ENCODE data around the gene PTCD1. TPM values are rescaled to one million over a fixed set of nuclear protein-coding genes. Genes with fewer than 3 reads are reported as not detected.
A peak's percentile ranks its signal among the peaks of the same experiment; 100 is the strongest.

Gene PTCD1
- total RNA-seq, 1 donor, result 7.6 TPM

DNA sequence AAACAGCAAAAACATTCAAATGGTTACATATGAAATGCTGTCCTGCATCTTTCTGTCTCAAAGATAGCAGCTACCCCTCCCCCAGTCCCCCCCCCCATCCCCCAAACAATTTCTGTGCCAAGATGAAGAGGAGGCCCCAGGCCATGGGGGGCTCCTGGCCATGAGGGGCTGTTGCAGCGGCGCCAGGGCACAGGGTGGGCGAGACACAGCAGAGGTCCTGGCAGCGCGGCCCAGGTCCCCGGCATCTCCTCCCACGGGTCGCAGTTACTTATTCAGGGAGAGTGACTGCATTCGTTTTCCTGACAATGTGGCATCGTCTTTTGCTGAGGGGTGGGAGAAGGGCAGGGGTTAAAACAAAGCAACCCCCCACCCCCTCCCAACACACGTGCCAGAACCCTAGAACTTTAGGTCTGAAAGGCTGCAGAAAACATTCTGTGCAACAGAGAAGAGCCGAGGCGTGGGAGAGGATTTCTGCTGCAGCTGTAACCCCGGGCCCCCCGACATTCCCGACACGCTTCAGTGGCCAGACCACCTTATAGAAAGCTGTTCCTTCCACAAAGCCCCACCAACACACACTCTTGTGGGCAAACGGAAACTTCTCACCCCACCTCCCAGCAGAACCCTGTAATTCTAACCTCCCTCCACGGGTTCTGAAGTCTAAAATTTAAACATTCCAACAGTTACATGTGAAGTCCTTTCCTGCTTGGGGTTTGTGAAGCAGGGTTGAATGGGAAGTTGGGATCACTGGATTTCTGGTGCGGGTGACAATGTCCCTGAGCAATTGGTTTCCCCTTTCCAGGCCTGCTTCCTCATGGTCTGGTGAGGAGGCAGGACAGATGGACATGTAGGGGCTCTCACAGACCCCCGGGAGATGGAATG, 41.9 kb downstream of the PTCD1 start:
- Histone ChIP-seq H3K79me2 (ENCODE audit: insufficient read depth, low read length) (peaks cover 28% of the 10 kb centered on the region), H3K27ac (ENCODE audit: low read depth, low read length) (no peak overlapping the region), H3K27me3 (ENCODE audit: insufficient read depth, low read length) (no peaks in the 10 kb centered on the region), H3K4me3 (ENCODE audit: insufficient read depth, low read length) (no peak overlapping the region), H3K4me1 (ENCODE audit: insufficient read depth, low read length) (no peaks in the 10 kb centered on the region), H3K4me2 (ENCODE audit: insufficient read depth, low read length) (no peak overlapping the region), H3K36me3 (ENCODE audit: insufficient read depth, low read length) (peaks cover 80% of the 10 kb centered on the region), H4K20me1 (ENCODE audit: insufficient read depth, low read length) (peaks cover 27% of the 10 kb centered on the region), H2AFZ (ENCODE audit: low read length) (no peak overlapping the region), H3K9me3 (ENCODE audit: low read depth, low read length) (no peaks in the 10 kb centered on the region)
- DNase-seq (ENCODE audit: insufficient read length, low spot score, missing footprints), result peak; percentile 77
- TF ChIP-seq, protein P1, sequence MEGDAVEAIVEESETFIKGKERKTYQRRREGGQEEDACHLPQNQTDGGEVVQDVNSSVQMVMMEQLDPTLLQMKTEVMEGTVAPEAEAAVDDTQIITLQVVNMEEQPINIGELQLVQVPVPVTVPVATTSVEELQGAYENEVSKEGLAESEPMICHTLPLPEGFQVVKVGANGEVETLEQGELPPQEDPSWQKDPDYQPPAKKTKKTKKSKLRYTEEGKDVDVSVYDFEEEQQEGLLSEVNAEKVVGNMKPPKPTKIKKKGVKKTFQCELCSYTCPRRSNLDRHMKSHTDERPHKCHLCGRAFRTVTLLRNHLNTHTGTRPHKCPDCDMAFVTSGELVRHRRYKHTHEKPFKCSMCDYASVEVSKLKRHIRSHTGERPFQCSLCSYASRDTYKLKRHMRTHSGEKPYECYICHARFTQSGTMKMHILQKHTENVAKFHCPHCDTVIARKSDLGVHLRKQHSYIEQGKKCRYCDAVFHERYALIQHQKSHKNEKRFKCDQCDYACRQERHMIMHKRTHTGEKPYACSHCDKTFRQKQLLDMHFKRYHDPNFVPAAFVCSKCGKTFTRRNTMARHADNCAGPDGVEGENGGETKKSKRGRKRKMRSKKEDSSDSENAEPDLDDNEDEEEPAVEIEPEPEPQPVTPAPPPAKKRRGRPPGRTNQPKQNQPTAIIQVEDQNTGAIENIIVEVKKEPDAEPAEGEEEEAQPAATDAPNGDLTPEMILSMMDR (IDR thresholded peaks at IDR 0.05; ENCODE audit: extremely low read depth, low read depth, low read length), result no peak

DNA sequence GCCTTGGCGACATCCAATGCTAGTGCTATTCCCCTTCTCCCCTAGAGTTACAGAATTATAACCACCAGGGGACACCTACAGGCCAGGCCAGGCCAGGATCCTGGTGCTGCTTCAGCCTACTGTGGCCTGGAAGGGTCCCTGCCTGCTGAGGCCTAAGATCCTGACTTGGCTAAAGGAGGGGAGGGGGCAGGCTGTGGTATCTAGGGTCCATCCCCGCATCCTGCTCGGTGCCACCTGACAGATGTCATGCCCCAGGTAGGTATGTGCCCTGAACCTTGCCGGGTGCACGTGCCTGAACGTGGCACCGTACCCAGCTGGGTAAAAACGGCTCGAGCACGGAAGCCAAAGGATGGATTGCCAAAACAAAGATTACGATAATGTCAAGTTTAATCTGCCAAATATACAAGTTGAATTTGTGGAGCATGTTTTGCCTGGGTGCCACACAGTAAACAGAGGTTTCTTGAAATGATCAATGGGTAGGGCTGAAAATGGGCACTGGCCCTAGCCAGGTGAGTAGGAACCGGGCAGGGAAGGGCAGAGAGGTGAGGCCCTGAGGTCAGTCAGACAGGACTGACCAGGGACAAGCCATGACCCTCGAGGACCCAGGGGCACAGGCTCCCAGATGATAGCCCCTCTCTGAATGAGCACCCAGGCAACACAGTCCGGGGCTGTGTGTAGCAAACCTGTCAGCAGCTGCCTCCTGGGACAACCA, 42.8 kb downstream of the PTCD1 start:
- Histone ChIP-seq H3K4me3 (ENCODE audit: insufficient read depth, low read length) (no peak overlapping the region), H3K36me3 (ENCODE audit: insufficient read depth, low read length) (peaks cover 81% of the 10 kb centered on the region), H3K4me2 (ENCODE audit: insufficient read depth, low read length) (no peak overlapping the region), H3K79me2 (ENCODE audit: insufficient read depth, low read length) (peaks cover 31% of the 10 kb centered on the region), H2AFZ (ENCODE audit: low read length) (no peak overlapping the region), H3K27ac (ENCODE audit: low read depth, low read length) (no peak overlapping the region), H3K27me3 (ENCODE audit: insufficient read depth, low read length) (no peaks in the 10 kb centered on the region), H3K9me3 (ENCODE audit: low read depth, low read length) (no peaks in the 10 kb centered on the region), H4K20me1 (ENCODE audit: insufficient read depth, low read length) (peaks cover 24% of the 10 kb centered on the region), H3K4me1 (ENCODE audit: insufficient read depth, low read length) (no peaks in the 10 kb centered on the region)
- DNase-seq (ENCODE audit: insufficient read length, low spot score, missing footprints), result peak; percentile 70
- TF ChIP-seq, protein P1 (IDR thresholded peaks at IDR 0.05; ENCODE audit: extremely low read depth, low read depth, low read length), result no peak

DNA sequence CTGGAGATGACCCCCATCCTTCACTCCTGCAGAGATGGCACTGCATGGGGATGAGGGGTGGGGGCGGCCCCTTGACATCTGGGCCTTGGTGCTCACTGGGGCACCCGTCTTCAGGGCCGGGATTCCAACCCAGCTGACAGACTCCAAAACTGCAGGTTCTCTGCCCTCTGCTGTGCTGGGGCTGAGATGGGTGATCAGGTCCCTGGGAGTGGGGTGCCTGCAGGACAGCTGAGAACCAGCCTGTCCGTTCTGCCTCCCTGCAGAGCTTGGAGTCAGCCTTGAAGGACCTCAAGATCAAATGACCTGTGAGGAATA, 44.5 kb downstream of the PTCD1 start:
- Histone ChIP-seq H3K27me3 (ENCODE audit: insufficient read depth, low read length) (no peaks in the 10 kb centered on the region), H3K4me1 (ENCODE audit: insufficient read depth, low read length) (no peaks in the 10 kb centered on the region), H4K20me1 (ENCODE audit: insufficient read depth, low read length) (peaks cover 27% of the 10 kb centered on the region), H3K27ac (ENCODE audit: low read depth, low read length) (no peak overlapping the region), H3K4me3 (ENCODE audit: insufficient read depth, low read length) (no peak overlapping the region), H3K9me3 (ENCODE audit: low read depth, low read length) (no peaks in the 10 kb centered on the region), H3K4me2 (ENCODE audit: insufficient read depth, low read length) (no peak overlapping the region), H3K79me2 (ENCODE audit: insufficient read depth, low read length) (peaks cover 31% of the 10 kb centered on the region), H2AFZ (ENCODE audit: low read length) (no peak overlapping the region), H3K36me3 (ENCODE audit: insufficient read depth, low read length) (peaks cover 79% of the 10 kb centered on the region)
- peak; percentile 68 for DNase-seq (ENCODE audit: insufficient read length, low spot score, missing footprints)
- TF ChIP-seq, protein P1 (IDR thresholded peaks at IDR 0.05; ENCODE audit: extremely low read depth, low read depth, low read length), result no peak
